Adrenal gland (tissue), 5 donors: Measurements from ENCODE around the gene SEMA6D.

Source experiments
- POLR2A ChIP-seq, 2 donors: fragments of 450-650 bp; IDR thresholded peaks; one replicate each; pipeline ENCODE4 v1.6.1; 2017; ENCODE audit warnings: antibody characterized with exemption in 2 of 2, mild to moderate bottlenecking in 2 of 2, moderate library complexity in 1 of 2
- TF ChIP-seq, protein P1 (sequence below), 6 experiments: fragments of 450-650 bp in 4 of 6; fragments of 200-600 bp in 2 of 6; sonication (generic) in 1 of 6; IDR thresholded peaks; 1 replicate in 5 of 6; 2 replicates in 1 of 6; pipeline versions ENCODE4 v1.5.1 to v1.8.0; 2016 to 2021; ENCODE audit warnings: antibody characterized with exemption in 6 of 6, mild to moderate bottlenecking in 2 of 6, moderate library complexity in 1 of 6
- donor health status: DM: no; HTN: no; CAD: no.

- TF ChIP-seq, protein P1, sequence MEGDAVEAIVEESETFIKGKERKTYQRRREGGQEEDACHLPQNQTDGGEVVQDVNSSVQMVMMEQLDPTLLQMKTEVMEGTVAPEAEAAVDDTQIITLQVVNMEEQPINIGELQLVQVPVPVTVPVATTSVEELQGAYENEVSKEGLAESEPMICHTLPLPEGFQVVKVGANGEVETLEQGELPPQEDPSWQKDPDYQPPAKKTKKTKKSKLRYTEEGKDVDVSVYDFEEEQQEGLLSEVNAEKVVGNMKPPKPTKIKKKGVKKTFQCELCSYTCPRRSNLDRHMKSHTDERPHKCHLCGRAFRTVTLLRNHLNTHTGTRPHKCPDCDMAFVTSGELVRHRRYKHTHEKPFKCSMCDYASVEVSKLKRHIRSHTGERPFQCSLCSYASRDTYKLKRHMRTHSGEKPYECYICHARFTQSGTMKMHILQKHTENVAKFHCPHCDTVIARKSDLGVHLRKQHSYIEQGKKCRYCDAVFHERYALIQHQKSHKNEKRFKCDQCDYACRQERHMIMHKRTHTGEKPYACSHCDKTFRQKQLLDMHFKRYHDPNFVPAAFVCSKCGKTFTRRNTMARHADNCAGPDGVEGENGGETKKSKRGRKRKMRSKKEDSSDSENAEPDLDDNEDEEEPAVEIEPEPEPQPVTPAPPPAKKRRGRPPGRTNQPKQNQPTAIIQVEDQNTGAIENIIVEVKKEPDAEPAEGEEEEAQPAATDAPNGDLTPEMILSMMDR (IDR thresholded peaks at IDR 0.05): no peak
- no peak for TF ChIP-seq POLR2A (IDR thresholded peaks at IDR 0.05)
Observed at GRCh38 chr15:47801522-47801921, 84.2 kb downstream of the SEMA6D start.
